DMS114 treated with DMSO at 0.1 percent for 48 hours (cell line): ENCODE data around the gene GAB2.

Experiments used
- DNase-seq: peaks from one replicate; lab custom pipeline; 2025; ENCODE audit not compliant: unreplicated experiment; lab: John Stamatoyannopoulos, UW

Gene GAB2

DNA sequence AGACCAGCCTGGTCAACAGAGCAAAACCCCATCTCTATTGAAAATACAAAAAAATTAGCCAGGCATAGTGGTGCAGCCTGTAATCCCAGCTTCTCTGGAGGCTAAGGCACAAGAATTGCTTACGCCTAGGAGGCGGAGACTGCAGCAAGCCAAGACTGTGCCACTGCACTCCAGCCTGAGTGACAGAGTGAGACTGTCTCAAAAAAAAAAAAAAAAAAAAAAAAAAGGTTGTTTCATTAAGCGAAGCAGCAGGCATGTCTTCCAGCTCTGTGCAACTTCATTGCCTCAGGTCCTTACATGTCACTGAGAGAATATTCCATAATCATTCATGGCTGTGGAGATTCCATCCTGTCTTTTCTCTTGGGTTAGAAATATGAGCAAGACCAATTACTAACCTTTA lies 16.9 kb downstream of the GAB2 start:
- DNase-seq = no peak

GRCh38 chr11:78400116-78400515 lies 17.5 kb downstream of the GAB2 start:
- no peak for DNase-seq

- DNase-seq = no peak
Measured at GRCh38 chr11:78399136-78399535, 18.5 kb downstream of the GAB2 start.

DNA sequence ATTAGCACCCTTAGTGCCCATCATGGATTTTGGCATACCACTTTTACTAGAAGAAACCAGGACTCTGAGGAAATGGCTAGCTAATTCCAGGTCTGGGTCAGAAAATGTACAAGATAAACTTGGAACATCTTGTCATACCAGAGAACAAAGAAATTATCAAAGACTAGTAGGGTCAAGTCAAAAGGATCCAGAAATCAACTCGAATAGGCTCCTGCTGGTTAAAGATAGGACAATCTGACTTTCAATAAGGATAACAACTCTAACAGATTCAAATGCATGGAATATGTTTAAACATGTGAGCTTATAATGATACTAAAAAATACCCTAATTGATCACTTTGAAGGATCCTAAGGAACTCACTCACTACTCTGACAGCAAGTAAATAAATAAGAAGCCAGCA lies 18.9 kb downstream of the GAB2 start:
- DNase-seq = no peak

DNA sequence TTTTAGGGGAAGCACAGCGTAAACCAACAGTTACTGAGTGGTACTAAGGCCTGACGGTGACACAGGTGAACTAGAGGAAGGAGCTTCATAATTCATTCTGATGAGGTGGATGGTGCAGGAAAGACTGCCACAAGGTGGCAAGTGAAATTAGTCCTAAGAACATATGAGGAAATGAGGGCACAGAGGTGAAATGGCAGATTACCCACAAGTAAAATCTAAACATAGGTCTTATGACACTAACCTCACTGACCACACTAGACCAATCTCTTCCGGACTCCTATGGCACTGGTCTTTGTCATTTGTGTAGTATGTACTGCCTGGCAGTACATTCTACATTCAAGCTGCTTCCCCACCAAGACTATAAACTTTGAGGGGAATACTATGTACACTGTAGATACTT lies 20.2 kb downstream of the GAB2 start:
- no peak for DNase-seq

DNA sequence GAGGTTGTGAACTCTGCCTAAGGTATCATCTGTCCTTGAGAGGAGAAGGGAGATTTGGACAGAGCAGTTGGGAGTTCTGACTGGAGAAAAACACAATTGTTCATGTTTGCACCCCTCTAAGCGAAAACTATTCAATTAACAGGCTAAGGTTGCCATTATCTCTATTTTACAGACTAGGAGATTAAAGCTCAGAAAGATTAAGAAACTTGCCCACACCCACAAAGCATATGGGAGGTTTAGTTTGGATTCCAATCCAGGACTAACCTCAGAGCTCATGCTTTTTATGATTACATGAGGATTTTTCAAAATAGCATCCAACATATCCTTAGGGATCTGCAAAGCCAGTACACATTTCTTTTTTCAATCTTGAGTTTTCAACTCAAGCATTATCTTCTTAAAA lies 22.0 kb downstream of the GAB2 start:
- DNase-seq = no peak

DNA sequence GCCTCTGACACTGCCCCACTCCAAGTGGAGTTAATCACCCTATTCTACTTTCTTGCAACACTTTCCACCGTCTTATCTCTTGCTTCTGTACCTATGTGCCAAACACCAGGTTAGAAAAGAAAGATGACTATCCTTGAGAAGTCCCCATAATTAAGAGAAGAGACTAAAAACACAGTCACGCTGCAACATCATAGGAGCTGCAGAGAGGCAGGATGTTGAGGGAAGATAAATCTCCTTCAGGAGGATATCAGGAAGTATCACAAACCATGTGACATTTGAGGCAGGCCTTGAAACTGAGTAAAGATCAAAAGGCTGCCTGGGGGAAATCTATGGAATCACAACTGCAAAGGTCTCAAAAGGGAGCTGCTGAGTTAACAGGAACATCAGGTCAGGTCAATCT lies 24.8 kb downstream of the GAB2 start:
- DNase-seq = no peak

DNA sequence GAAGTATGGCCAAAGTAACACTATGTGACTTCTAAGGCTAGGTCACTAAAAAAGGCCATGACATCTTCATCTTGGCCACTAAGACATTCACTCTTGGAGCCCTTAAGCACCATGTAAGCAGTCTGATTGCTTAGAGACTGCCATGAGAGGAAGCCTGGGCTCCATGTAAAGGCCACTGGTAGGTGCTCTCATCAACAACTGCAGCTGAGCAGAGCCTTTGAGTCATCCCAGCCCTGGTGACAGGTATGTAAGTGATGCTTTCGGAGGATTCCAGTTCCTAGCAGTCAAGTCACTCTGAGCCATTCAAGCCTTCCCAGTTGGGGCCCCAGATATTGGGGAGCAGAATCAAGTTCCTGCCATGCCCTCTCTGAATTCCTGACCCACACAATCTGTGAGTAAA lies 26.2 kb downstream of the GAB2 start:
- no peak for DNase-seq

GRCh38 chr11:78390809-78391208 lies 26.8 kb downstream of the GAB2 start:
- DNase-seq = no peak

DNA sequence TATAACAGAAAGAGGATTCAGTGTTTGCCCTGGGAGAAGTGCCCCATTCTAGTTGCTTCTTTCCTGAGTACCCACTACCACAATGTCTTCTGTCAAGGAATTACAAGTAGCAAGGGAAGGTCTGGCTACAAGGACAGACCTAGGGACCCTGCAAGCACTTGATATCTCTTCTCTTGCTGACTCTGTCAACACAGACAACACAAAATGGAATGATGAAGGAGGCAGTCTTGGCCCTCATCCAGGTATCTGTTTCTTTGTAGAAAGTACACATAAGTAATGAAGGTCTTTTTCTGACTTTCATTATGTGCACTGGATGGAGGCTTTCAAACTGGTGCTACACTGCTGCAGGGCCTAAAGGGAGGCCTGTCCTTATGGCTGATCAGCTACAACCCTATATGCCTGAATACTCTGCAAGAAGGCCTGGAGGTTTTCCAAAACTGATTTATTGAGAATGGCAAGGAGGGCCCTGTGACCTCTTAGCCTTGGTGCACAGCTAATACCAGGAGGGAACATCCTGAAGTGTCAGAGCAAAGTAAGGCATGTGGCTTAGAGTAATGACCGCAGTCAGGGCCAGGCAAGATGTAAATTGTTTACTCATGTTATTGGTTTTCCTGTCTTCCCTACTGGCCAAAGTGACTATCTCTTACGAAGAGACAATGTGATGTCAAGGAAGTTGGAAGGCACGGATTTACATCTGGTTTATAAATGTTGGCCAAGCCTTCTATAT lies 31.2 kb downstream of the GAB2 start:
- DNase-seq = no peak

DNA sequence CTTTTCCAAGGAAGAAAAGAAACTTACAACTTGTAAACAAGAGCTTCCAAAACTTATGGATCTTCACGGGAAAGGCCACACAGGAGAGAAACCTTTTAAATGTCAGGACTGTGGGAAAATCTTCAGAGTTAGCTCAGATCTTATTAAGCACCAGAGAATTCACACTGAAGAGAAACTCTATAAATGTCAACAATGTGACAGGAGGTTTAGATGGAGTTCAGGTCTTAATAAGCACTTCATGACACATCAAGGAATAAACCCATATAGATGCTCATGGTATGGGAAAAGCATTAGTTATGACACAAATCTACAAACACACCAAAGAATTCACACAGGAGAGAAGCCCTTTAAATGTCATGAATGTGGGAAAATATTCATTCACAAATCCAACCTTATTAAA lies 32.4 kb downstream of the GAB2 start:
- no peak for DNase-seq

DNA sequence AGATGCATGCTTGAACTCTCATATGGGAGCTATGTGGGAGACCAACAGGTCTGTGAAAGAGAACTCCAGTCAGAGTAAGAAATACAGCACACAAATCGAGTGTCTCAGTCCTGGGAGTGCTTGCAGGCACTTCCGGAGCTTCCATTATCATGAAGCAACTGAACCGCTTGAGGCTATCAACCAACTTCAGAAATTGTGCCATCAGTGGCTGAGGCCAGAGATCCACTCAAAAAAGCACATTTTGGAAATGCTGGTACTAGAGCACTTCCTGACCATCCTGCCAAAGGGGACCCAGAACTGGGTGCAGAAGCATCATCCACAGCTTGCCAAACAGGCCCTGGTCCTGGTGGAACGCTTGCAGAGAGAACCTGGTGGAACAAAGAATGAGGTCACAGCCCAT lies 33.4 kb downstream of the GAB2 start:
- DNase-seq = no peak

DNA sequence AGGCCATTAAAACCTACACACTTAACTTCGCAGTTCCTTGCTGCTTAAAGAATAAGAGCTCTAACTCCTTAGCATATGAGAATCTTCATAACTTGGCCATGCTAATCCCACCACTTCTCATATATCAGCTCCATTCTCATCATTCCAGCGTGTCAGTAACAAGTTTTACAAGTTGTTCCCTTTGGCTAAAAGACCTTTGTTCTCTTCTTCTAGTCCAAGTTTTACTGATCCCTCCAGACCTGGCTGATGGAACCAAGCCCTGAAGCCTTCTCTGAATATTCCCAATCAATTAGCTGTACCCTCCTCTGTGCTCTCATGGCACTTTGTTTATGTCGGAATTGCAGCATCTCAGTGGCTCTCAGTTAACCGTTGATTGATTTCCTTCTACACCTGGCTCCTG lies 35.8 kb downstream of the GAB2 start:
- no peak for DNase-seq

DNA sequence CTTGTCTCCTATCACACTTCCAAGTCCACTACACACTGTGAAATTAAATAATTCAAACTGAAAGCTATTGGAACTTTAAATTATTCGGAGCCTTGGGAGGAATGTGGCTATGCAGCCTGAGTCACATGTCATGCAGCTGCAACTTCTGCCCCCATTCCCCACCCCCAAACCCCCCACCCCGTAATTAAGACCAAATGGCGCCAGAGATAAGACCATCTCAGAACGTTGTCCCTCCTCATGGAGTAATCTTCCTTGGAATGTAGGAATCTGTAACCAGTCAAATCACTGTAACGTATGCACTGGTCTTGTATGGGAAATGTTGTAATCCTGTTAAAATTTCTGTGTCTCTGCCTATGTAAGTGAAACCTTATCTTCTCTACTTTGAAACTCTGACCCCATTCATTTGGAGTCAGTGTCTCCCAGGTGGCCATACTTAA lies 37.0 kb downstream of the GAB2 start:
- DNase-seq = no peak

GRCh38 chr11:78379039-78379670 lies 38.5 kb downstream of the GAB2 start:
- no peak for DNase-seq

DNA sequence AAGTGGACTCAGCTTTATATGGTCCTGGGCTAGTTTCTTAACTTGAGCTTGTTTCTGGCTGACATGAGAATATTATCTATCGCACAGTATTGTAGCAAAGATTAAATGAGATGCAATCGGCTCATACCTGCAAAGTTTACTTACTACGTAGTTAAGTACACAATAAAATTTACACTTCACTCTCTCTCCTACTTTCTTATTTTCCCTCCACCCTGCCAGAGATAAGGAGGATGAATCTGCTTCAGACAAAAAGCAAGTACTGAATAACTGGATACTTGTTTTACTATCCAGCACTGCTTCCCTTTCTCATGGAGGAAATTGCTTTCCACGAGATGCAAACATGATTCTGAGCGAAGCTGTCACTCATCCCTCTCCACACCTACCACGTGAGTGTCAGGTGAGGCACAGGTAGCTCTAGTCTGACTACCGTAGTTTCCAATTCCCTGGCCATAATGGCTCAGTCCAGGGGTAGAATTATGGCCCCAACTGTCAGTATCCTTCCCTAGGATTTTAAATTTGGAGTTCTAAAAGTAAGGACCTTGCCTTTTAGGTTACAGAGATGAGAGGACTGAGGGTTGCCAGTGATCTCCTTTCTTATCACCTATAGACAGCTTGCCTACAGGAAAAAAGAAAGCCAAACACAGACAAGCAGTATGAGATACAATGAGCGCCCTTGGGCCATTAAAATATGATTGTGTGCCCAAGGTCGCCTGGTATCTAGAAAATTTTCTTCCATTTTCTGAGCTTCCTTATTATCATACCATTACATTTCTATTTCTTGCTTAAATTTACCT lies 39.8 kb downstream of the GAB2 start:
- no peak for DNase-seq

DNA sequence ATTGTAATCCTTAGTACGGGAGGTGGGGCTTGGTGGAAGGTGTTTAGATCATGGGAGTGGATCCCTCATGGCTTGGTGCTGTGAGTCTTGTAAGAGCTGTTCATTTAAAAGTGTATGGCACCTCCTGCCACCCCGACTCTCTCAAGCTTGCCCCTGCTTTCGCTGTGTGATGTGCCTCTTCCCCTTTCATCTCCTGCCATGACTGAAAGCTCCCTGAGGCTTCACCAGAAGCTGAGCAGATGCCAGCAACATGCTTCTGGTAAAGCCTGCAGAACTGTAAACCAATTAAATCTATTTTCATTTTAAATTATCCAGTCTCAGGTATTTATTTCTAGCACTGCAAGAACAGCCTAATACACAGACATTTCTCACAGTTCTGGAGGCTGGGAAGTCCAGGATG lies 40.8 kb downstream of the GAB2 start:
- DNase-seq = no peak

DNA sequence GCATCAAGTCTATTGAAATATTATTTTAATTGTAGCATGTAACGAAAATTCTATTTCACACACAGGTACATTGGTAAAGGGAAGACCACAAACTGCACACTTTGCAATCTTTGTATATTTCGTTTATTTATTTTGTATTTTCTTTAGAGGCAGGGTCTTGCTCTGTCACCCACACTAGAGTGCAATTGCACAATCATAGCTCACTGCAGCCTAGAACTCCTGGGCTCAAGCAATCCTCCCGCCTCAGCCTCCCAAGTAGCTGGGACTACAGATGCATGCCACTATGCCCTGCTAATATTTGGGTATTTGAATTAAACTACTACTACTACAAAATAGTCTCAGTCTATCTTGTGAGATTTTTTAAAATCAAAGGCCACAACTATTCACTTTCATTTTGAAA lies 42.7 kb downstream of the GAB2 start:
- DNase-seq = no peak

DNA sequence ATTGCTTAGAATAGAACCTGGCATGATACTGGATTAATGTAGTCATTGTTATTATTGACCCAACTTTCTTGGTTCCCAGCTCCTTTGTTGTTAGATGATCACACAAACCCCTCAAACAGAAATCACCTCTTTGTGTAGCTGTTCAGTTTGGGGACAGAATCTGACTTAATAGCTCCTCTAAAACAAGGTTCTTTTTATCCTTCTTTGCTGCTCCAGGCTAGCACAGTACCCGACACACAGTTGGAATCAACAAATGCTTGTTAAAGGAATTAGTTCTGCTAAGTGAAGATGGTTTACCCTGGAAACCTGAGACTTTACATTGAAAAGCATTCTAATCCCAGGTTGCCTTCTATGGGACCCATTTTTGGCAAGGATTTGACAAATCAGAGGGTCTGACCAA lies 43.9 kb downstream of the GAB2 start:
- DNase-seq = no peak

- DNase-seq = no peak
Measured at GRCh38 chr11:78372114-78372768, 45.4 kb downstream of the GAB2 start.

DNA sequence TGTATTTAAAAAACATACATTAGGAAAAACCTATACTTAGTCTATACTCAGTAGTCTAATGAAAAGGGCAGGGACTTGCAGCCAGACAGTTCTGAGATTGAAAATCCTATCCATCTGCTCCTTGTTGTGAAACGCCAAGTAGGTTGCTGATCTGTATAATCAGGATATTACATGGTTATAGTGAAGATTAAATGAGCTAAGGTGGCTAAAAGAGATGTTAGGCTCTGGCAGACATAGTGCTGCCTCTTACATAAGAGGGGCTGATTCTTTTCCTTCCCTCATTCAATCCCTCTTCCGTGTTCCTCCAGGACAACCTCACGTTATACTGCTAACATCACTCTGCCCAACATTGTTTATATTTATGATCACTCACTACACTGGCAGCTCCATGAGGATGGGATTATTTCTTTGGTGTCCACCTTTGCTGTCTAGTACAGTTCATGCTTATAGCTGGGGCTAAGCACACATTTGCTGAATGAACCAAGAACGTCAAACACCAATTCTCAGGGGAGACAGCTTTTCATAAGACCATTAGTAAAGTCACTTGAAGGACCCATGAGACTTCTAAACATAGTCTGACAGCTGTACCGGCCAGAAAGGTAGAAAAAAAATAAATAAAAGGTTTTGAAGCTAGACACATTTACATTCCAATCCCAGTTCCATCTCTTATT lies 46.3 kb downstream of the GAB2 start:
- DNase-seq = no peak
